HepG2 (cell line): Measurements from ENCODE around the gene MILR1. TPM values are rescaled to one million over a fixed set of nuclear protein-coding genes. Genes with fewer than 3 reads are reported as not detected.

Experiments
- HCFC1 ChIP-seq: fragments of 150-350 bp; IDR thresholded peaks from 2 replicates; pipeline ENCODE4 v1.6.1; 2014; ENCODE audit warnings: low read depth, low read length
- HDAC6 ChIP-seq: fragments of 200-600 bp; sonication (generic); IDR thresholded peaks from 2 replicates; pipeline ENCODE4 v1.7.0; 2017; ENCODE audit warnings: mild to moderate bottlenecking, antibody characterized with exemption, low read length, low read depth
- HIVEP1 ChIP-seq: sonication (generic); formaldehyde crosslinking; IDR thresholded peaks from 2 replicates; pipeline ENCODE4 v1.4.0; 2020; ENCODE audit warnings: mild to moderate bottlenecking, missing genetic modification reagents
- HOXA3 ChIP-seq: sonication (generic); formaldehyde crosslinking; IDR thresholded peaks from 2 replicates; pipeline ENCODE4 v1.5.0; 2020; ENCODE audit warnings: missing genetic modification reagents
- MED8 ChIP-seq: sonication (generic); formaldehyde crosslinking; IDR thresholded peaks from 2 replicates; pipeline ENCODE4 v1.8.1; 2023; ENCODE audit warnings: mild to moderate bottlenecking, missing genetic modification reagents; ENCODE audit not compliant: insufficient replicate concordance
- RBM39 ChIP-seq: fragments of 200-400 bp; formaldehyde crosslinking; IDR thresholded peaks from one replicate; pipeline ENCODE4 v1.6.1; 2018; ENCODE audit warnings: antibody characterized with exemption, mild to moderate bottlenecking, low read depth, low read length; ENCODE audit not compliant: poor library complexity, severe bottlenecking
- SPEN ChIP-seq: sonication (generic); formaldehyde crosslinking; IDR thresholded peaks from 2 replicates; pipeline ENCODE4 v1.5.1; 2020; ENCODE audit warnings: low read depth, mild to moderate bottlenecking, missing genetic modification reagents
- TAF1 ChIP-seq: sonication (generic); formaldehyde crosslinking; IDR thresholded peaks from 2 replicates; pipeline ENCODE4 v1.4.0; 2020; ENCODE audit warnings: missing genetic modification reagents
- YEATS4 ChIP-seq: sonication (generic); formaldehyde crosslinking; IDR thresholded peaks from 2 replicates; pipeline ENCODE4 v1.4.0; 2020; ENCODE audit warnings: missing genetic modification reagents, borderline replicate concordance
- ZFP90 ChIP-seq: sonication (generic); formaldehyde crosslinking; IDR thresholded peaks from 2 replicates; pipeline ENCODE4 v1.8.0; 2022; ENCODE audit warnings: missing genetic modification reagents, mild to moderate bottlenecking, inconsistent platforms, borderline replicate concordance
- ZFY ChIP-seq: sonication (generic); formaldehyde crosslinking; IDR thresholded peaks from 2 replicates; pipeline ENCODE4 v1.4.0; 2020; ENCODE audit warnings: missing genetic modification reagents
- ZNF12 ChIP-seq: sonication (generic); formaldehyde crosslinking; IDR thresholded peaks from 2 replicates; pipeline ENCODE4 v1.5.0; 2020; ENCODE audit warnings: missing genetic modification reagents
- ZNF160 ChIP-seq: sonication (generic); formaldehyde crosslinking; IDR thresholded peaks from 2 replicates; pipeline ENCODE4 v1.8.0; 2022; ENCODE audit warnings: mild to moderate bottlenecking, inconsistent platforms, missing genetic modification reagents
- ZNF230 ChIP-seq: sonication (generic); formaldehyde crosslinking; IDR thresholded peaks from 2 replicates; pipeline ENCODE4 v1.4.0; 2020; ENCODE audit warnings: mild to moderate bottlenecking, missing genetic modification reagents
- ZNF570 ChIP-seq: sonication (generic); formaldehyde crosslinking; IDR thresholded peaks from 2 replicates; pipeline ENCODE4 v1.4.0; 2020; ENCODE audit warnings: mild to moderate bottlenecking, missing genetic modification reagents, borderline replicate concordance
- ZNF605 ChIP-seq: sonication (generic); formaldehyde crosslinking; IDR thresholded peaks from 2 replicates; pipeline ENCODE4 v1.8.0; 2022; ENCODE audit warnings: mild to moderate bottlenecking, missing genetic modification reagents
- ZNF614 ChIP-seq: IDR thresholded peaks from 2 replicates; pipeline ENCODE4 v1.6.1; 2018; ENCODE audit warnings: missing biosample characterization, missing genetic modification reagents, inconsistent platforms, borderline replicate concordance
- ZNF792 ChIP-seq: IDR thresholded peaks from 2 replicates; pipeline ENCODE4 v1.6.1; 2016
- ZNF839 ChIP-seq: sonication (generic); formaldehyde crosslinking; IDR thresholded peaks from 2 replicates; pipeline ENCODE4 v1.4.0; 2020; ENCODE audit warnings: missing genetic modification reagents, mild to moderate bottlenecking, borderline replicate concordance
- polyA plus RNA-seq, 8 experiments: library from polyadenylated mRNA; depleted of rRNA in 3 of 8; stranded (reverse) in 7 of 8; unstranded in 1 of 8; fragments of >200 nt; fragmentation: Illumina TruSeq in 4 of 8; extraction: Trizol in 4 of 8; gene quantifications; 2 replicates each; pipeline versions ENCODE4 v1.2.1 to v1.2.3, GENCODE V29; 2011 to 2016; ENCODE audit warnings: low read depth in 4 of 8, missing spikeins in 1 of 8, mixed read lengths in 1 of 8; ENCODE audit not compliant: insufficient read depth in 1 of 8
- total RNA-seq, 5 experiments: library from RNA; depleted of rRNA; stranded (reverse); fragments of >200 nt; fragmentation: Illumina TruSeq; extraction: Trizol; gene quantifications; 2 replicates each; pipeline ENCODE4 v1.2.3, GENCODE V29; 2016; ENCODE audit warnings: low read depth in 1 of 5
- TF ChIP-seq, protein P1 (sequence below): sonication (generic); formaldehyde crosslinking; IDR thresholded peaks from 2 replicates; pipeline ENCODE4 v1.8.1; 2023; ENCODE audit warnings: mild to moderate bottlenecking, missing genetic modification reagents
- TF ChIP-seq, protein P2 (sequence below): sonication (generic); formaldehyde crosslinking; conservative IDR thresholded peaks from 2 replicates; pipeline ENCODE4 v1.4.0; 2020; ENCODE audit warnings: missing genetic modification reagents
- TF ChIP-seq, protein P3 (sequence below): sonication (generic); formaldehyde crosslinking; IDR thresholded peaks from 2 replicates; pipeline ENCODE4 v1.4.0; 2020; ENCODE audit warnings: missing genetic modification reagents

MILR1 gene
- total and polyA plus RNA-seq, 2 of the 13 experiments (the other 11 are each of a cell fraction or from before 2014, with no cell fraction given): 0.27 to 1.7 TPM

DNA sequence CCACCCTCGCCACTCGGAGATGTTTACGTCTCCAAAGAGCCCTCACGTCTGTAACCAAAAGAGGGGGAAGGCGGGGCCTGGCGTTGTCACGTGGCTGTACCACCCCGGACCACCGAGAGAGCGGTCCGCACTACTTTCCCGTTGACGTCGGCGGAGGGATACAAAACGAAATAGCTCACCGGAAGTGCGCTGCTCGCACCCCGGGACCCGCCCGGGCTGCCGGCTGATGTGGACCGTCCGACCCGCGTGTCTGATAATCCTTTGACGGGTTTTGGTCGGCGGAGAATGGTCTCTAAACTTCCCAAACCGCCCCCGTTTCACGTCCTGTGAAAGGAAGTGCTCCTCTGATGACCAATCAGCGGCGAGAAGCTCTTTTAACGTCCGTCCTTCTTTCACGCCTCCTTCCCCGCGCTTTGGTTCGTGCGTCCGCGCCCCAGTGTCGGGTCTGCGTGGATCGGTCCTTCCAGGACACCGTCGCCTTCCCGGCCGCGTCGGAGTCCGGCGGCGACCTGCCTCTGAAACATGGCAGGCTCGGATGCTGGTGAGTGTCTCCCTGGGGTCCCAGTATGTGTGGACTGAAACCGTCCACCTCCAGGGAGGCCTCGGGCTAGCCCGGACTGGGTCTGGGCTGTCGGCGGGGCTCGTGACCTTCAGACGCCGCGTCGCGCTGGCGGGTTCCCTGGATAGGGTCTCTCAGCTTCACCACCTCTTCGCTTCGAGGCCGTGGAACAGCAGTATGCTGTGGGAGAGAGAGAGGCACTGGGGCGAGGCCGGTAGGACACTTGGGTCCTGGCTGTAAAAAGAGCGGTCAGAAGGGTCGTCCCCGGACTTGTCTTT, 57.9 kb downstream of the MILR1 start, which contains the start of gene CEP95 (continued):
- TF ChIP-seq ZNF12 (CRISPR knock-in tag) (no peak; the same call in 1 of the 2 replicates), ZFP90 (peak; percentile 95), ZNF792 (CRISPR knock-in tag) (no peak), ZNF839 (peak; percentile 87; the same call in 1 of the 2 replicates), HOXA3 (CRISPR knock-in tag) (peak; percentile 97), RBM39 (no peak), ZNF605 (CRISPR knock-in tag) (peak; percentile 99), SPEN (CRISPR knock-in tag) (peak; percentile 92), TAF1 (peak; percentile 87), HCFC1 (peak; percentile 23; the same call in 1 of the 2 replicates), ZFY (peak; percentile 73; the same call in 1 of the 2 replicates), ZNF570 (CRISPR knock-in tag) (peak; percentile 79; the same call in 1 of the 2 replicates), YEATS4 (CRISPR knock-in tag) (peak; percentile 99), ZNF160 (CRISPR knock-in tag) (no peak; the same call in 1 of the 2 replicates), HIVEP1 (CRISPR knock-in tag) (peak; percentile 86), ZNF230 (CRISPR knock-in tag) (no peak), ZNF614 (CRISPR knock-in tag) (0 out of 2 replicates have a peak, but pooled peaks have one; percentile 10), MED8 (CRISPR knock-in tag) (no peak), HDAC6 (no peak)
- TF ChIP-seq, protein P1, sequence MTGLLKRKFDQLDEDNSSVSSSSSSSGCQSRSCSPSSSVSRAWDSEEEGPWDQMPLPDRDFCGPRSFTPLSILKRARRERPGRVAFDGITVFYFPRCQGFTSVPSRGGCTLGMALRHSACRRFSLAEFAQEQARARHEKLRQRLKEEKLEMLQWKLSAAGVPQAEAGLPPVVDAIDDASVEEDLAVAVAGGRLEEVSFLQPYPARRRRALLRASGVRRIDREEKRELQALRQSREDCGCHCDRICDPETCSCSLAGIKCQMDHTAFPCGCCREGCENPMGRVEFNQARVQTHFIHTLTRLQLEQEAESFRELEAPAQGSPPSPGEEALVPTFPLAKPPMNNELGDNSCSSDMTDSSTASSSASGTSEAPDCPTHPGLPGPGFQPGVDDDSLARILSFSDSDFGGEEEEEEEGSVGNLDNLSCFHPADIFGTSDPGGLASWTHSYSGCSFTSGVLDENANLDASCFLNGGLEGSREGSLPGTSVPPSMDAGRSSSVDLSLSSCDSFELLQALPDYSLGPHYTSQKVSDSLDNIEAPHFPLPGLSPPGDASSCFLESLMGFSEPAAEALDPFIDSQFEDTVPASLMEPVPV (CRISPR knock-in tag): no peak; the same call in 1 of the 2 replicates
- TF ChIP-seq, protein P2, sequence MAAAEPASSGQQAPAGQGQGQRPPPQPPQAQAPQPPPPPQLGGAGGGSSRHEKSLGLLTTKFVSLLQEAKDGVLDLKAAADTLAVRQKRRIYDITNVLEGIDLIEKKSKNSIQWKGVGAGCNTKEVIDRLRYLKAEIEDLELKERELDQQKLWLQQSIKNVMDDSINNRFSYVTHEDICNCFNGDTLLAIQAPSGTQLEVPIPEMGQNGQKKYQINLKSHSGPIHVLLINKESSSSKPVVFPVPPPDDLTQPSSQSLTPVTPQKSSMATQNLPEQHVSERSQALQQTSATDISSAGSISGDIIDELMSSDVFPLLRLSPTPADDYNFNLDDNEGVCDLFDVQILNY (CRISPR knock-in tag): peak; percentile 54
- TF ChIP-seq, protein P3, sequence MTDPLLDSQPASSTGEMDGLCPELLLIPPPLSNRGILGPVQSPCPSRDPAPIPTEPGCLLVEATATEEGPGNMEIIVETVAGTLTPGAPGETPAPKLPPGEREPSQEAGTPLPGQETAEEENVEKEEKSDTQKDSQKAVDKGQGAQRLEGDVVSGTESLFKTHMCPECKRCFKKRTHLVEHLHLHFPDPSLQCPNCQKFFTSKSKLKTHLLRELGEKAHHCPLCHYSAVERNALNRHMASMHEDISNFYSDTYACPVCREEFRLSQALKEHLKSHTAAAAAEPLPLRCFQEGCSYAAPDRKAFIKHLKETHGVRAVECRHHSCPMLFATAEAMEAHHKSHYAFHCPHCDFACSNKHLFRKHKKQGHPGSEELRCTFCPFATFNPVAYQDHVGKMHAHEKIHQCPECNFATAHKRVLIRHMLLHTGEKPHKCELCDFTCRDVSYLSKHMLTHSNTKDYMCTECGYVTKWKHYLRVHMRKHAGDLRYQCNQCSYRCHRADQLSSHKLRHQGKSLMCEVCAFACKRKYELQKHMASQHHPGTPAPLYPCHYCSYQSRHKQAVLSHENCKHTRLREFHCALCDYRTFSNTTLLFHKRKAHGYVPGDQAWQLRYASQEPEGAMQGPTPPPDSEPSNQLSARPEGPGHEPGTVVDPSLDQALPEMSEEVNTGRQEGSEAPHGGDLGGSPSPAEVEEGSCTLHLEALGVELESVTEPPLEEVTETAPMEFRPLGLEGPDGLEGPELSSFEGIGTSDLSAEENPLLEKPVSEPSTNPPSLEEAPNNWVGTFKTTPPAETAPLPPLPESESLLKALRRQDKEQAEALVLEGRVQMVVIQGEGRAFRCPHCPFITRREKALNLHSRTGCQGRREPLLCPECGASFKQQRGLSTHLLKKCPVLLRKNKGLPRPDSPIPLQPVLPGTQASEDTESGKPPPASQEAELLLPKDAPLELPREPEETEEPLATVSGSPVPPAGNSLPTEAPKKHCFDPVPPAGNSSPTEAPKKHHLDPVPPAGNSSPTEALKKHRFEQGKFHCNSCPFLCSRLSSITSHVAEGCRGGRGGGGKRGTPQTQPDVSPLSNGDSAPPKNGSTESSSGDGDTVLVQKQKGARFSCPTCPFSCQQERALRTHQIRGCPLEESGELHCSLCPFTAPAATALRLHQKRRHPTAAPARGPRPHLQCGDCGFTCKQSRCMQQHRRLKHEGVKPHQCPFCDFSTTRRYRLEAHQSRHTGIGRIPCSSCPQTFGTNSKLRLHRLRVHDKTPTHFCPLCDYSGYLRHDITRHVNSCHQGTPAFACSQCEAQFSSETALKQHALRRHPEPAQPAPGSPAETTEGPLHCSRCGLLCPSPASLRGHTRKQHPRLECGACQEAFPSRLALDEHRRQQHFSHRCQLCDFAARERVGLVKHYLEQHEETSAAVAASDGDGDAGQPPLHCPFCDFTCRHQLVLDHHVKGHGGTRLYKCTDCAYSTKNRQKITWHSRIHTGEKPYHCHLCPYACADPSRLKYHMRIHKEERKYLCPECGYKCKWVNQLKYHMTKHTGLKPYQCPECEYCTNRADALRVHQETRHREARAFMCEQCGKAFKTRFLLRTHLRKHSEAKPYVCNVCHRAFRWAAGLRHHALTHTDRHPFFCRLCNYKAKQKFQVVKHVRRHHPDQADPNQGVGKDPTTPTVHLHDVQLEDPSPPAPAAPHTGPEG (CRISPR knock-in tag): peak; percentile 87
